ENCODE data around the gene C1orf21. TPM values are rescaled to one million over a fixed set of nuclear protein-coding genes. Genes with fewer than 3 reads are reported as not detected.

Gene C1orf21
- polyA plus RNA-seq, 1 donor (not counting 4 experiments of a cell fraction or from before 2014, with no cell fraction given), result 44.3 TPM

- dilution Hi-C loops (cut with MboI; ENCODE audit: extremely low pct_ligation_motif_present, low sequenced_read_pairs), result no loop called here
- H2AFZ ChIP-seq (ENCODE audit: control insufficient read depth, low read length), result no peak overlapping the region
- H3K4me1 ChIP-seq (ENCODE audit: control insufficient read depth, extremely low read depth, insufficient read depth, low read length), result no peaks in the 10 kb centered on the region
- no peaks in the 10 kb centered on the region for H3K27me3 ChIP-seq (ENCODE audit: control insufficient read depth, extremely low read depth, insufficient read depth, low read length)
- H3K27ac ChIP-seq (ENCODE audit: control insufficient read depth, insufficient read depth, low read length), result no peak overlapping the region
- H3K9me3 ChIP-seq (ENCODE audit: control insufficient read depth, low read depth, low read length), result no peaks in the 10 kb centered on the region
- H3K79me2 ChIP-seq (ENCODE audit: control insufficient read depth, insufficient read depth, low read length), result no peaks in the 10 kb centered on the region
- no peak overlapping the region for H3K4me2 ChIP-seq (ENCODE audit: control insufficient read depth, extremely low read depth, insufficient read depth, low read depth, low read length)
- no peaks in the 10 kb centered on the region for H3K9me1 ChIP-seq (ENCODE audit: control insufficient read depth, extremely low read depth, insufficient read depth, low read length)
- no peak overlapping the region for H3K4me3 ChIP-seq (ENCODE audit: control insufficient read depth in 2 of 3, extremely low read depth in 1 of 3, insufficient read depth in 2 of 3, low read depth in 1 of 3, low read length in 3 of 3)
- DNase-seq (ENCODE audit: low read depth, low spot score), result no peak
- no peaks in the 10 kb centered on the region for H3K36me3 ChIP-seq (ENCODE audit: control insufficient read depth in 2 of 2, extremely low read depth in 1 of 2, insufficient read depth in 2 of 2, low read length in 2 of 2)
- TF ChIP-seq, protein P1, sequence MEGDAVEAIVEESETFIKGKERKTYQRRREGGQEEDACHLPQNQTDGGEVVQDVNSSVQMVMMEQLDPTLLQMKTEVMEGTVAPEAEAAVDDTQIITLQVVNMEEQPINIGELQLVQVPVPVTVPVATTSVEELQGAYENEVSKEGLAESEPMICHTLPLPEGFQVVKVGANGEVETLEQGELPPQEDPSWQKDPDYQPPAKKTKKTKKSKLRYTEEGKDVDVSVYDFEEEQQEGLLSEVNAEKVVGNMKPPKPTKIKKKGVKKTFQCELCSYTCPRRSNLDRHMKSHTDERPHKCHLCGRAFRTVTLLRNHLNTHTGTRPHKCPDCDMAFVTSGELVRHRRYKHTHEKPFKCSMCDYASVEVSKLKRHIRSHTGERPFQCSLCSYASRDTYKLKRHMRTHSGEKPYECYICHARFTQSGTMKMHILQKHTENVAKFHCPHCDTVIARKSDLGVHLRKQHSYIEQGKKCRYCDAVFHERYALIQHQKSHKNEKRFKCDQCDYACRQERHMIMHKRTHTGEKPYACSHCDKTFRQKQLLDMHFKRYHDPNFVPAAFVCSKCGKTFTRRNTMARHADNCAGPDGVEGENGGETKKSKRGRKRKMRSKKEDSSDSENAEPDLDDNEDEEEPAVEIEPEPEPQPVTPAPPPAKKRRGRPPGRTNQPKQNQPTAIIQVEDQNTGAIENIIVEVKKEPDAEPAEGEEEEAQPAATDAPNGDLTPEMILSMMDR (optimal IDR thresholded peaks at IDR 0.05 in 1 of 3, IDR thresholded peaks at IDR 0.05 in 1 of 3, conservative IDR thresholded peaks at IDR 0.05 in 1 of 3; ENCODE audit: extremely low read depth in 1 of 3, insufficient read depth in 2 of 3, low read length in 3 of 3), result no peak
- no peak for TF ChIP-seq EZH2 (IDR thresholded peaks at IDR 0.05; ENCODE audit: low read length)
- no peaks in the 10 kb centered on the region for H4K20me1 ChIP-seq (ENCODE audit: control insufficient read depth, extremely low read depth, insufficient read depth, low read length)
- FAIRE-seq, result no peak
- no peak overlapping the region for H3K9ac ChIP-seq (ENCODE audit: control insufficient read depth, extremely low read depth, insufficient read depth, low read length)
Measured at GRCh38 chr1:184373155-184373554, 13.7 kb upstream of the C1orf21 start.

GRCh38 chr1:184376369-184376768 lies 10.5 kb upstream of the C1orf21 start:
- FAIRE-seq (no peak), DNase-seq (ENCODE audit: low read depth, low spot score) (no peak)
- H3K27ac ChIP-seq (ENCODE audit: control insufficient read depth, insufficient read depth, low read length), result no peak overlapping the region
- no peak overlapping the region for H3K4me2 ChIP-seq (ENCODE audit: control insufficient read depth, extremely low read depth, insufficient read depth, low read depth, low read length)
- dilution Hi-C loops (cut with MboI; ENCODE audit: extremely low pct_ligation_motif_present, low sequenced_read_pairs), result no loop called here
- H3K9me1 ChIP-seq (ENCODE audit: control insufficient read depth, extremely low read depth, insufficient read depth, low read length), result no peaks in the 10 kb centered on the region
- no peaks in the 10 kb centered on the region for H3K4me1 ChIP-seq (ENCODE audit: control insufficient read depth, extremely low read depth, insufficient read depth, low read length)
- H3K27me3 ChIP-seq (ENCODE audit: control insufficient read depth, extremely low read depth, insufficient read depth, low read length), result no peaks in the 10 kb centered on the region
- H2AFZ ChIP-seq (ENCODE audit: control insufficient read depth, low read length), result no peak overlapping the region
- no peaks in the 10 kb centered on the region for H3K79me2 ChIP-seq (ENCODE audit: control insufficient read depth, insufficient read depth, low read length)
- H3K36me3 ChIP-seq (ENCODE audit: control insufficient read depth in 2 of 2, extremely low read depth in 1 of 2, insufficient read depth in 2 of 2, low read length in 2 of 2), result no peaks in the 10 kb centered on the region
- H3K9ac ChIP-seq (ENCODE audit: control insufficient read depth, extremely low read depth, insufficient read depth, low read length), result no peak overlapping the region
- no peak overlapping the region for H3K4me3 ChIP-seq (ENCODE audit: control insufficient read depth in 2 of 3, extremely low read depth in 1 of 3, insufficient read depth in 2 of 3, low read depth in 1 of 3, low read length in 3 of 3)
- no peaks in the 10 kb centered on the region for H4K20me1 ChIP-seq (ENCODE audit: control insufficient read depth, extremely low read depth, insufficient read depth, low read length)
- no peak for TF ChIP-seq EZH2 (IDR thresholded peaks at IDR 0.05; ENCODE audit: low read length)
- TF ChIP-seq, protein P1 (optimal IDR thresholded peaks at IDR 0.05 in 1 of 3, IDR thresholded peaks at IDR 0.05 in 1 of 3, conservative IDR thresholded peaks at IDR 0.05 in 1 of 3; ENCODE audit: extremely low read depth in 1 of 3, insufficient read depth in 2 of 3, low read length in 3 of 3), result no peak
- H3K9me3 ChIP-seq (ENCODE audit: control insufficient read depth, low read depth, low read length), result no peaks in the 10 kb centered on the region
